Spleen (tissue), 11 donors: ENCODE data around the gene CSNK1A1. TPM values are rescaled to one million over a fixed set of nuclear protein-coding genes. Genes with fewer than 3 reads are reported as not detected.

Experiments used
- DNase-seq: peaks from one replicate; pipeline ENCODE4 v3.0.0-alpha.2; 2020
- H3K27ac ChIP-seq, 8 donors: fragments of 200-600 bp; sonication (generic) in 7 of 8; 1 replicate in 4 of 8; 2 replicates in 4 of 8; pipeline versions ENCODE4 v1.5.0 to v1.8.0; 2016 to 2021; ENCODE audit warnings: inconsistent platforms in 4 of 8, mild to moderate bottlenecking in 4 of 8, moderate library complexity in 1 of 8
- H3K27me3 ChIP-seq, 7 donors: fragments of 200-600 bp; sonication (generic) in 6 of 7; replicated peaks in 1 of 7; 1 replicate in 4 of 7; 2 replicates in 3 of 7; pipeline versions ENCODE4 v1.5.0 to v1.8.0; 2016 to 2021; ENCODE audit warnings: inconsistent platforms in 3 of 7, mild to moderate bottlenecking in 1 of 7
- H3K36me3 ChIP-seq, 6 donors: fragments of 200-600 bp; sonication (generic) in 5 of 6; 1 replicate in 4 of 6; 2 replicates in 2 of 6; pipeline versions ENCODE4 v1.5.0 to v1.8.0; 2016 to 2021; ENCODE audit warnings: inconsistent platforms in 2 of 6
- H3K4me1 ChIP-seq, 6 donors: fragments of 200-600 bp; sonication (generic) in 5 of 6; 1 replicate in 3 of 6; 2 replicates in 3 of 6; pipeline versions ENCODE4 v1.5.0 to v1.8.0; 2016 to 2021; ENCODE audit warnings: inconsistent platforms in 3 of 6
- H3K4me3 ChIP-seq, 8 donors: fragments of 200-600 bp; sonication (generic) in 7 of 8; 1 replicate in 4 of 8; 2 replicates in 4 of 8; pipeline versions ENCODE4 v1.5.0 to v1.8.0; 2016 to 2021; ENCODE audit warnings: inconsistent platforms in 4 of 8, mild to moderate bottlenecking in 4 of 8, moderate library complexity in 2 of 8
- H3K9me3 ChIP-seq, 8 donors: fragments of 200-600 bp; sonication (generic) in 7 of 8; 1 replicate in 4 of 8; 2 replicates in 4 of 8; pipeline versions ENCODE4 v1.5.0 to v1.8.0; 2016 to 2021; ENCODE audit warnings: inconsistent platforms in 4 of 8
- POLR2A ChIP-seq, 3 donors: fragments of 450-650 bp; IDR thresholded peaks; one replicate each; pipeline ENCODE4 v1.5.1; 2017; ENCODE audit warnings: antibody characterized with exemption in 3 of 3, mild to moderate bottlenecking in 1 of 3
- POLR2AphosphoS5 ChIP-seq, 3 donors: sonication (generic); formaldehyde crosslinking; IDR thresholded peaks; one replicate each; pipeline ENCODE4 v1.5.1; 2017; ENCODE audit warnings: antibody characterized with exemption in 3 of 3
- WGBS, 5 donors: extraction: QIAGEN DNeasy Blood & Tissue Kit in 3 of 5; methylation state at CpG; one replicate each; pipeline versions ENCODE4 v1.1.5 to v1.1.7; 2013 to 2018; 5-methylcytosine and 5-hydroxymethylcytosine counted together
- intact Hi-C: fragments of 100-400 bp; cut with DNase I; formaldehyde crosslinking; loops from one replicate; pipeline ENCODE4 v1.15.0; 2023; ENCODE audit warnings: low total_unique reads
- polyA plus RNA-seq, 3 donors: library from polyadenylated mRNA; stranded (reverse); fragments of 200-250 nt; gene quantifications; one replicate each; pipeline ENCODE4 v1.2.1, GENCODE V29; 2013
- total RNA-seq, 7 donors: library from RNA; depleted of rRNA in 3 of 7; stranded (reverse); fragments of >200 nt in 3 of 7; fragmentation: NEBNext Ultra II Directional in 4 of 7; extraction: Animal tissue kit (Norgen Biotek cat#: 25700) in 4 of 7; gene quantifications; one replicate each; pipeline versions ENCODE4 v1.1.0 to v1.2.1, GENCODE V29; 2016 to 2021
- TF ChIP-seq, protein P1 (sequence below), 11 experiments: fragments of 200-600 bp in 7 of 11; fragments of 450-650 bp in 4 of 11; sonication (generic) in 4 of 11; IDR thresholded peaks in 8 of 11; conservative IDR thresholded peaks in 3 of 11; 1 replicate in 7 of 11; 2 replicates in 4 of 11; pipeline versions ENCODE4 v1.4.0 to v1.8.0; 2016 to 2021; ENCODE audit warnings: antibody characterized with exemption in 11 of 11, inconsistent platforms in 4 of 11, mild to moderate bottlenecking in 1 of 11
- donor health status: healthy with polysubstance abuse.
- donor health status: DM: no; HTN: no; CAD: no; lungs with moderate emphysema.
- donor health status: DM: no; HTN: no; CAD: no.
- donor health status: Bipolar disorder and iron deficiency.
- donor health status: healthy.
- donor health status: DM: no; HTN: no; CAD: no.
- donor health status: DM: yes; HTN: yes; CAD: no.

CSNK1A1 gene
- total and polyA plus RNA-seq, 10 donors: 31.9 to 223 (median 185) TPM

DNA sequence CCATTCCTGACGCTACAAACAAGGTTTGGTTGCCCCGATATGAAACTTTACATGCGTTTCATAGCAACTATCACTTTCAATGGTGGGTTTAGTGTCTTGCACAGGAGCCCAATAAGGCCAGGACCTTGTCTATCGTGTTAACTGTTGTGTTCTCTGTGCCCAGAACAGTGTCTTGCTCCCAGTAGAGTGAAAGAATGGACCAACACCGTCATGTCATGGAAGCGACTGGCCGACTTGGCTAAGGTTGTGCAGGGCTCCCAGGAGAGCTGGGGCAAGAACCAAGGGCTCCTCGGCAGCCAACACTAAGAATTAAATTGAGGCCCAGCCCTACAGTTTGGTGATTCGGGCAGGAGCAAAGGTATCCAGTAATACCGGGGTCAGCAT, 29.6 kb upstream of the CSNK1A1 start:
- Histone ChIP-seq H3K9me3 (no peaks in the 10 kb centered on the region), H3K36me3 (no peaks in the 10 kb centered on the region), H3K4me1 (peaks cover 0 to 31% (median 18%) of the 10 kb centered on the region in 6 donors), H3K4me3 (peak overlapping the region; percentile 32 to 72 (median 44)), H3K27ac (peak overlapping the region in 7 of 8 donors; percentile 24 to 67 (median 45)), H3K27me3 (peaks cover 0 to 26% (median 4%) of the 10 kb centered on the region in 7 donors)
- TF ChIP-seq POLR2A (IDR thresholded peaks at IDR 0.05) (no peak), POLR2AphosphoS5 (IDR thresholded peaks at IDR 0.05) (no peak)
- TF ChIP-seq, protein P1, sequence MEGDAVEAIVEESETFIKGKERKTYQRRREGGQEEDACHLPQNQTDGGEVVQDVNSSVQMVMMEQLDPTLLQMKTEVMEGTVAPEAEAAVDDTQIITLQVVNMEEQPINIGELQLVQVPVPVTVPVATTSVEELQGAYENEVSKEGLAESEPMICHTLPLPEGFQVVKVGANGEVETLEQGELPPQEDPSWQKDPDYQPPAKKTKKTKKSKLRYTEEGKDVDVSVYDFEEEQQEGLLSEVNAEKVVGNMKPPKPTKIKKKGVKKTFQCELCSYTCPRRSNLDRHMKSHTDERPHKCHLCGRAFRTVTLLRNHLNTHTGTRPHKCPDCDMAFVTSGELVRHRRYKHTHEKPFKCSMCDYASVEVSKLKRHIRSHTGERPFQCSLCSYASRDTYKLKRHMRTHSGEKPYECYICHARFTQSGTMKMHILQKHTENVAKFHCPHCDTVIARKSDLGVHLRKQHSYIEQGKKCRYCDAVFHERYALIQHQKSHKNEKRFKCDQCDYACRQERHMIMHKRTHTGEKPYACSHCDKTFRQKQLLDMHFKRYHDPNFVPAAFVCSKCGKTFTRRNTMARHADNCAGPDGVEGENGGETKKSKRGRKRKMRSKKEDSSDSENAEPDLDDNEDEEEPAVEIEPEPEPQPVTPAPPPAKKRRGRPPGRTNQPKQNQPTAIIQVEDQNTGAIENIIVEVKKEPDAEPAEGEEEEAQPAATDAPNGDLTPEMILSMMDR (IDR thresholded peaks at IDR 0.05 in 8 of 11, conservative IDR thresholded peaks at IDR 0.05 in 3 of 11): no peak
- 52 to 69% (median 57%) methylated on average over 9 to 10 of the region's 10 CpGs for WGBS, 5 donors
- DNase-seq: no peak
- intact Hi-C loops: no loop called here

DNA sequence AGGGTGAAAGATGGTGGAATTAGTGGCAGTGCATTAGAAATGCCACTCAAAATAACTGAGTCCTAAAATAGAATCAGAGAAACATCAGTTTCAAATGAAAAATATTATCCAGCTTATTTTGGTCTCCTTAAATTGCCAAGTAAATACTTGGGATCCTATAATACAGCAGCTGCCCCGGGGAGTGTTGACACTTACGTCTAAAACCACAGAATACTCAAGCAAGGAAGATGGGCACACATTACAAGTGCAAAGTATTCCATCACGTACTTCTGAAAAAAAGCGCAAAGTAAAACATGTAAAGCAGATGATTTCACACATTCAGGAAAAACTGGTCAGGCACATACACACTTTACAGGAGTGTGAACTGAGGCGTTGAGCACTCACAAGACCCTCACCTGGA, 27.7 kb upstream of the CSNK1A1 start:
- WGBS, 5 donors: 69 to 91% (median 88%) methylated on average over 5 of the region's 5 CpGs
- no peaks in the 10 kb centered on the region for H3K9me3 ChIP-seq
- H3K36me3 ChIP-seq: no peaks in the 10 kb centered on the region
- peaks cover 0 to 26% (median 4%) of the 10 kb centered on the region in 7 donors for H3K27me3 ChIP-seq
- H3K27ac ChIP-seq: no peak overlapping the region
- TF ChIP-seq POLR2AphosphoS5 (IDR thresholded peaks at IDR 0.05): no peak
- no peak overlapping the region for H3K4me3 ChIP-seq
- no peak for DNase-seq
- peaks cover 0 to 29% (median 18%) of the 10 kb centered on the region in 6 donors for H3K4me1 ChIP-seq
- intact Hi-C loops: no loop called here

DNA sequence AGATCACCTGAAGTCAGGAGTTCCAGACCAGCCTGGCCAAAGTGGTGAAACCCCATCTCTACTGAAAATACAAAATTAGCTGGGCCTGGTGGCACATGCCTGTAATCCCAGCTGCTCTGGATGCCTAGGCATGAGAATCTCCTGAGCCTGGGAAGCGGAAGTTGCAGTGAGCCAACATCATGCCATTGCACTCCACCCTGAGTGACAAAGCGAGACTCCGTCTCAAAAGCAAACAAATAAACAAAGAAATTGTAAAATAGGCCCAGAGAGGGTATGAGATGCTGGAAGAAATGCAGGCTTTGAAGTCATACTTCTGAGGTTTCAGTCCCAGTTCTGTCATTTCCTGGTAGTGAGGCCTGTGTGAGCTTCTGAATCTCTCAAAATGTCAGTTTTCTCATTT, 24.8 kb upstream of the CSNK1A1 start:
- no peak overlapping the region for H3K27ac ChIP-seq
- 70 to 95% (median 87%) methylated on average over 3 of the region's 3 CpGs for WGBS, 5 donors
- intact Hi-C loops: no loop called here

DNA sequence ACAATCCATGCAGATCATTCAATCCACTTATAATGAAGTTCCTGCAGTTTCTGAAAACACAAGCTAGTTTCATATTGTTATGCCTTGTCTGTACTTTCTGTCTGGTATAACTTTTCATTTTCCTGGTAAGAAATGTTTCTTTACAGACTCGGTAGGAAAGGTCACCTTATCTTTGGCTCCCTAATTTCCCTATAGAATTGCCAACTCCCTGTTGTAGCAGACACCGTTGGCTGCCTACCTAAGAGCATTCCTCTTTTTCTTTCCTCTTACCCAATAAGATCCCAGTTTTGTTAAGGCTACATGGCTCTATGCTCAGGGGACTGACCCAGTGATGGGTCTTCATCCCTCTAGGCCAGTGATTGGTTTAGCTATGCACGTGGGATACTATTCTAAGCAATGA, 23.9 kb upstream of the CSNK1A1 start:
- Histone ChIP-seq H3K9me3 (no peaks in the 10 kb centered on the region), H3K27me3 (peaks cover 0 to 5% (median 0%) of the 10 kb centered on the region in 7 donors), H3K36me3 (no peaks in the 10 kb centered on the region), H3K4me3 (no peak overlapping the region), H3K4me1 (no peaks in the 10 kb centered on the region), H3K27ac (no peak overlapping the region)
- TF ChIP-seq, protein P1 (IDR thresholded peaks at IDR 0.05 in 8 of 11, conservative IDR thresholded peaks at IDR 0.05 in 3 of 11): no peak
- TF ChIP-seq POLR2AphosphoS5 (IDR thresholded peaks at IDR 0.05) (no peak), POLR2A (IDR thresholded peaks at IDR 0.05) (no peak)
- DNase-seq: no peak
- intact Hi-C loops: no loop called here
- WGBS, 5 donors: 77 to 90% (median 86%) methylated on average over 3 of the region's 3 CpGs

More for the DNA sequence above, 24.8 kb upstream of the CSNK1A1 start:
- H3K4me3 ChIP-seq: no peak overlapping the region
- peaks cover 0 to 6% (median 5%) of the 10 kb centered on the region in 6 donors for H3K4me1 ChIP-seq
- H3K36me3 ChIP-seq: no peaks in the 10 kb centered on the region
- peaks cover 0 to 14% (median 0%) of the 10 kb centered on the region in 7 donors for H3K27me3 ChIP-seq
- no peak for TF ChIP-seq POLR2AphosphoS5 (IDR thresholded peaks at IDR 0.05)
- no peak for TF ChIP-seq POLR2A (IDR thresholded peaks at IDR 0.05)
- TF ChIP-seq, protein P1 (IDR thresholded peaks at IDR 0.05 in 8 of 11, conservative IDR thresholded peaks at IDR 0.05 in 3 of 11): no peak
- H3K9me3 ChIP-seq: no peaks in the 10 kb centered on the region
- DNase-seq: no peak
